Measurements from ENCODE around the gene TJP2. TPM values are rescaled to one million over a fixed set of nuclear protein-coding genes. Genes with fewer than 3 reads are reported as not detected.

The TJP2 gene
- total RNA-seq, 2 donors from 2014 or later: 45.1 to 53.0 TPM

DNA sequence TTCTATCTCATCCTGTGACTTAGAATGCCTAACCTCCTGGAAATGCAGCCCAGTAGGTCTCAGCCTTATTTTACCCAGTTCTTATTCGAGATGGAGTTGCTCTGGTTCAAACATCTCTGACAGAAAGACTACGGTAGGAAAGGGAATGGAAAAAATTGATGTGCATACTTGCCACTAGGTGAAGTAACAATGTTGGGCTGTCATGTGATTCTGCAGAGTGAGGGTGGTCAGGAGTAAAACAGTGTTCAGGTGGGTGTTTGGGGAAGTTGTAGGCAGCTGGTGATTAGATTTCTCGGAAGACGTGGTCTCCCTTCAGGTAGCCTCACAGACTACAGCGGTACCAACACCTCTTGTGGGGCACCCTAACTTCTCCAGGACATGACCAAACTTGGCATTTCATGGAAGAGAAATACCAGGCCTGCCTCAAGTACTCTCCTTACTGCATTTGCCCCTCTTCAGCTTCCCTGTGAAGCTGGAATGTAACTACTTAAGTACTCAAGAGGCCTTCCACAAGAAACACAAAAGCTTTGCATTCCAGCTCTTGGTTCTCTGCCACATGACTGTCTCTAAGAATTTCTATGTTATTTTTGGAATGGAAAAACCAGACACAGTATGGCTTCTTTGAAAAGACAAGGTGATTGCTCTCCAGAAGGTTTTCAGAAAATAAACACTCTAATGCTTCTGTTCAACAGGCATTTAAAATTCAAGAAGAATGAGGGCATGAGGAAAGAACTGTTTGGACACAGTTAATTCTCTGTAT is 133.5 kb downstream of the TJP2 start:
- no peaks in the 10 kb centered on the region for H3K27me3 ChIP-seq (ENCODE audit: control insufficient read depth, insufficient read depth, low read length, poor library complexity, severe bottlenecking)
- no peak overlapping the region for H3K4me3 Mint-ChIP-seq
- H3K27me3 Mint-ChIP-seq (ENCODE audit: insufficient read depth): no peaks in the 10 kb centered on the region
- H3K9ac ChIP-seq (ENCODE audit: extremely low read depth, low read length, poor library complexity, severe bottlenecking): no peak overlapping the region
- peaks cover 10% of the 10 kb centered on the region for H3K36me3 Mint-ChIP-seq (ENCODE audit: low read depth)
- H3K9me3 ChIP-seq (ENCODE audit: control insufficient read depth, low read length): peaks cover 40% of the 10 kb centered on the region
- DNase-seq: peak; percentile 80
- TF ChIP-seq, protein P1, sequence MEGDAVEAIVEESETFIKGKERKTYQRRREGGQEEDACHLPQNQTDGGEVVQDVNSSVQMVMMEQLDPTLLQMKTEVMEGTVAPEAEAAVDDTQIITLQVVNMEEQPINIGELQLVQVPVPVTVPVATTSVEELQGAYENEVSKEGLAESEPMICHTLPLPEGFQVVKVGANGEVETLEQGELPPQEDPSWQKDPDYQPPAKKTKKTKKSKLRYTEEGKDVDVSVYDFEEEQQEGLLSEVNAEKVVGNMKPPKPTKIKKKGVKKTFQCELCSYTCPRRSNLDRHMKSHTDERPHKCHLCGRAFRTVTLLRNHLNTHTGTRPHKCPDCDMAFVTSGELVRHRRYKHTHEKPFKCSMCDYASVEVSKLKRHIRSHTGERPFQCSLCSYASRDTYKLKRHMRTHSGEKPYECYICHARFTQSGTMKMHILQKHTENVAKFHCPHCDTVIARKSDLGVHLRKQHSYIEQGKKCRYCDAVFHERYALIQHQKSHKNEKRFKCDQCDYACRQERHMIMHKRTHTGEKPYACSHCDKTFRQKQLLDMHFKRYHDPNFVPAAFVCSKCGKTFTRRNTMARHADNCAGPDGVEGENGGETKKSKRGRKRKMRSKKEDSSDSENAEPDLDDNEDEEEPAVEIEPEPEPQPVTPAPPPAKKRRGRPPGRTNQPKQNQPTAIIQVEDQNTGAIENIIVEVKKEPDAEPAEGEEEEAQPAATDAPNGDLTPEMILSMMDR (conservative IDR thresholded peaks at IDR 0.05): peak; percentile 47
- peak overlapping the region; percentile 59 for H3K27ac ChIP-seq (ENCODE audit: low read depth, low read length)
- peaks cover 14% of the 10 kb centered on the region for H3K4me1 Mint-ChIP-seq
- WGBS, 2 experiments (ENCODE audit: insufficient coverage in 1 of 2, insufficient read length in 1 of 2): 70 to 80% methylated on average over 4 to 5 of the region's 5 CpGs
- peaks cover 33% of the 10 kb centered on the region for H3K9me3 Mint-ChIP-seq
- H3K4me3 ChIP-seq (ENCODE audit: low read length): peak overlapping the region; percentile 7
- no peaks in the 10 kb centered on the region for H3K36me3 ChIP-seq (ENCODE audit: control insufficient read depth, insufficient read depth, low read length)
- H3K27ac Mint-ChIP-seq: peak overlapping the region; percentile 95
- H3K4me1 ChIP-seq (ENCODE audit: control insufficient read depth, insufficient read depth, low read length): peaks cover 9% of the 10 kb centered on the region

DNA sequence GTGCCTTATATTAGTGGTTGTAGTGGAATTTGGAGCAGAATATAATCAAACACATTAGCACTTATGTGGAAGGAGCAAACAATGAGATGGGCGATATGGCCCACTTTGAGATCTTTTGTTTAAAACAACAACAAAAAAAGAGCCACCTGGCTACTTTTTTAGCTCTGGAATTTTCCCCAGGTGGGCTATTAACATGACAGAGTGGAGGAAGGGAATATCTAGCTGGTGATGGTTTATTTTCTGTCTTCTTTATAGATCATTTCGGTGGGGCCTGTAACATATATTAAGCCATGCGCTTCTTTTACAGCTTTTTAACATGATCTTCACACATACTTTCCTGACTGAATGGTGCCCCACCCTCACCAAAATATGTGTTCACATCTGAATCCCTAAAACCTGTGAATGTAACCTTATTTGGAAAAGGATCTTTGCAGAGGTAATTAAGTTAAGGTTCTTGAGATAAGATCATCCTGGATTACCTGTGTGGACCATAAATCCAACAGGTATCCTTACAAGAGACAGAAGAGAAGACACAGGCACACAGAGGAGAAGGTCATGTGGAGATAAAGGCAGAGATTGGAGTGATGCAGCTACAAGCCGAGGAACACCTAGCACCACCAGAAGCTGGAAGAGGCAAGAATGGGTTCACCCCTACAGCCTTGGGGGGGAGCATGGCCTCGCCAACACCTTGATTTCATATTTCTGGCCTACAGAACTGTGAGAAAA is 134.3 kb downstream of the TJP2 start:
- peaks cover 13% of the 10 kb centered on the region for H3K36me3 Mint-ChIP-seq (ENCODE audit: low read depth)
- Histone ChIP-seq H3K27ac (ENCODE audit: low read depth, low read length) (peak overlapping the region; percentile 59), H3K9me3 (ENCODE audit: control insufficient read depth, low read length) (peaks cover 47% of the 10 kb centered on the region), H3K4me1 (ENCODE audit: control insufficient read depth, insufficient read depth, low read length) (peaks cover 9% of the 10 kb centered on the region), H3K36me3 (ENCODE audit: control insufficient read depth, insufficient read depth, low read length) (no peaks in the 10 kb centered on the region), H3K4me3 (ENCODE audit: low read length) (peak overlapping the region; percentile 7), H3K9ac (ENCODE audit: extremely low read depth, low read length, poor library complexity, severe bottlenecking) (no peak overlapping the region), H3K27me3 (ENCODE audit: control insufficient read depth, insufficient read depth, low read length, poor library complexity, severe bottlenecking) (no peaks in the 10 kb centered on the region)
- H3K27ac Mint-ChIP-seq: peak overlapping the region; percentile 95
- no peak overlapping the region for H3K4me3 Mint-ChIP-seq
- H3K27me3 Mint-ChIP-seq (ENCODE audit: insufficient read depth): no peaks in the 10 kb centered on the region
- TF ChIP-seq, protein P1 (conservative IDR thresholded peaks at IDR 0.05): no peak
- peaks cover 14% of the 10 kb centered on the region for H3K4me1 Mint-ChIP-seq
- no peak for DNase-seq
- peaks cover 41% of the 10 kb centered on the region for H3K9me3 Mint-ChIP-seq
- 75 to 100% methylated on average over 1 to 5 of the region's 5 CpGs for WGBS, 2 experiments (ENCODE audit: insufficient coverage in 1 of 2, insufficient read length in 1 of 2)

DNA sequence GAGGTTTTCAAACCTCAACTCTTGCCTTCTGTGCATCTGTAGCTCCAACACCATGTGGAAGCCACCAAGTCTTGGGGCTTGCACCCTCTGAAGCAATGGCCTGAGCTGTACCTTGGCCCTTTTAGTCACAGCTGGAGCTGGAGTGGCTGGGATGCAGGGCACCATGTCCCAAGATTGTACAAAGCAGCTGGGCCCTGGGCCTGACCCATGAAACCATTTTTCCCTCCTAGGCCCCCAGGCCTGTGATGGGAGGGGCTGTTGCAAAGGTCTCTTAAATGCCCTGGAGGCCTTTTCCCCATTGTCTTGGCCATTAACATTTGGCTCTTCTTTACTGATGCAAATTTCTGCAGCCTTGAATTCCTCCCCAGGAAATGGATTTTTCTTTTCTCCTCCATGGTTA is 139.1 kb downstream of the TJP2 start:
- no peaks in the 10 kb centered on the region for H3K27me3 ChIP-seq (ENCODE audit: control insufficient read depth, insufficient read depth, low read length, poor library complexity, severe bottlenecking)
- H3K4me3 ChIP-seq (ENCODE audit: low read length): no peak overlapping the region
- no peak overlapping the region for H3K27ac Mint-ChIP-seq
- no peak overlapping the region for H3K4me3 Mint-ChIP-seq
- H3K9me3 ChIP-seq (ENCODE audit: control insufficient read depth, low read length): peaks cover 63% of the 10 kb centered on the region
- no peak overlapping the region for H3K9ac ChIP-seq (ENCODE audit: extremely low read depth, low read length, poor library complexity, severe bottlenecking)
- TF ChIP-seq, protein P1 (conservative IDR thresholded peaks at IDR 0.05): no peak
- peaks cover 3% of the 10 kb centered on the region for H3K4me1 ChIP-seq (ENCODE audit: control insufficient read depth, insufficient read depth, low read length)
- H3K9me3 Mint-ChIP-seq: peaks cover 61% of the 10 kb centered on the region
- H3K27me3 Mint-ChIP-seq (ENCODE audit: insufficient read depth): no peaks in the 10 kb centered on the region
- no peak overlapping the region for H3K27ac ChIP-seq (ENCODE audit: low read depth, low read length)
- H3K4me1 Mint-ChIP-seq: peaks cover 4% of the 10 kb centered on the region
- no peak for DNase-seq
- peaks cover 23% of the 10 kb centered on the region for H3K36me3 Mint-ChIP-seq (ENCODE audit: low read depth)
- H3K36me3 ChIP-seq (ENCODE audit: control insufficient read depth, insufficient read depth, low read length): no peaks in the 10 kb centered on the region
